Ovary (tissue), 9 donors: ENCODE results near the gene COL18A1. TPM values are rescaled to one million over a fixed set of nuclear protein-coding genes. Genes with fewer than 3 reads are reported as not detected.

Source experiments
- DNase-seq, 5 donors: peaks; one replicate each; pipeline ENCODE4 v3.0.0-alpha.2; 2019 to 2020
- H3K27ac ChIP-seq, 2 donors: fragments of 200-600 bp; one replicate each; pipeline versions ENCODE4 v1.5.1 to v1.8.0; 2019 to 2022
- H3K27me3 ChIP-seq: fragments of 200-600 bp; one replicate; pipeline ENCODE4 v1.8.0; 2022
- H3K36me3 ChIP-seq: fragments of 200-600 bp; sonication (generic); one replicate; pipeline ENCODE4 v1.5.1; 2019
- H3K4me1 ChIP-seq: one replicate; pipeline ENCODE4 v1.8.1; 2013; ENCODE audit warnings: mild to moderate bottlenecking, moderate library complexity; ENCODE audit not compliant: insufficient read depth
- H3K4me3 ChIP-seq: fragments of 200-600 bp; sonication (generic); one replicate; pipeline ENCODE4 v1.5.1; 2017
- H3K9me3 ChIP-seq, 2 donors: fragments of 200-600 bp in 1 of 2; sonication (generic) in 1 of 2; one replicate each; pipeline versions ENCODE4 v1.5.1 to v1.8.1; 2013 to 2019; ENCODE audit warnings: mild to moderate bottlenecking in 1 of 2, moderate library complexity in 1 of 2
- EP300 ChIP-seq: sonication (generic); formaldehyde crosslinking; IDR thresholded peaks from one replicate; pipeline ENCODE4 v1.6.1; 2017; ENCODE audit warnings: antibody characterized with exemption
- POLR2A ChIP-seq: fragments of 450-650 bp; IDR thresholded peaks from one replicate; pipeline ENCODE4 v1.6.1; 2017; ENCODE audit warnings: antibody characterized with exemption, mild to moderate bottlenecking, moderate library complexity
- WGBS, 3 donors: extraction: QIAGEN DNeasy Blood & Tissue Kit in 1 of 3; methylation state at CpG; one replicate each; pipeline versions ENCODE4 v1.1.5 to v1.1.7; 2013 to 2017; 5-methylcytosine and 5-hydroxymethylcytosine counted together
- intact Hi-C, 4 donors: fragments of 100-400 bp; cut with DNase I; formaldehyde crosslinking; loops; one replicate each; pipeline versions ENCODE4 v1.11.0 to v1.15.1; 2022 to 2023
- polyA plus RNA-seq, 2 donors: library from polyadenylated mRNA; stranded (reverse); fragments of 200-250 nt in 1 of 2; fragments of 350-450 nt in 1 of 2; fragmentation: Illumina TruSeq in 1 of 2; extraction: RNeasy Lipid Tissue Mini Kit (QIAGEN cat#74804) in 1 of 2; gene quantifications; one replicate each; pipeline ENCODE4 v1.2.3, GENCODE V29; 2013 to 2014
- total RNA-seq, 7 donors: library from RNA; depleted of rRNA in 2 of 7; stranded (reverse); fragments of >200 nt in 2 of 7; fragmentation: NEBNext Ultra II Directional in 3 of 7; extraction: Animal tissue kit (Norgen Biotek cat#: 25700) in 3 of 7; gene quantifications; one replicate each; pipeline versions ENCODE4 v1.1.0 to v1.2.4, GENCODE V29; 2016 to 2023
- TF ChIP-seq, protein P1 (sequence below), 3 donors: fragments of 450-650 bp in 2 of 3; fragments of 200-600 bp in 1 of 3; IDR thresholded peaks; one replicate each; pipeline versions ENCODE4 v1.5.1 to v1.8.0; 2016 to 2022; ENCODE audit warnings: antibody characterized with exemption in 3 of 3, mild to moderate bottlenecking in 1 of 3
- donor health status: DM: no; HTN: no; CAD: no; lungs with moderate emphysema.
- donor health status: DM: no; HTN: no; CAD: no.
- donor health status: Bipolar disorder and iron deficiency.
- donor health status: DM: yes; HTN: yes; CAD: no.
- donor health status: DM: no; HTN: no; CAD: no.
- donor health status: DM: yes; HTN: yes; CAD: no.

COL18A1 gene
- total and polyA plus RNA-seq, 9 donors, result 11.1 to 353 (median 268) TPM

DNA sequence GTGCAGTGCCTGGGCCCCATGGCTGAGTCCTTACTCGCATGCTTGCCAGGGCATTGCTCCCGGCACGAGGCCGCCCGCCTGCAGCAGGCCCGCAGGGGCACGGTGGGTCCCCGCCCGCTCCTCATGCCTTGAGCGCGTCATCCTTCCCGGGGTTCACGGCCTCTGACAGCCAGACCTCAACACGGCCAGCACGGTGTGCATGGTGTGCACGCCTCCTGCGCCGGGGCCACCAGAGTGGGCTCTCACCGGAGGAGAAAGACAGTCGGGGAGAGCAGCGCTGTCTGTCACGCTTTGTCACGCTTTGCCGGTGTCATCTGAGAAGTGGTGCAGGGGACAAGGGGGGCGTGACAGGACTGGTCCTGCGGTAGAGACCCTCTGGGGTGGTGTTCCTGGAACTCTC, 11.9 kb upstream of the COL18A1 start:
- Histone ChIP-seq H3K27me3 (no peaks in the 10 kb centered on the region), H3K4me1 (peaks cover 4% of the 10 kb centered on the region), H3K27ac (no peak overlapping the region), H3K4me3 (no peak overlapping the region), H3K9me3 (no peaks in the 10 kb centered on the region), H3K36me3 (no peaks in the 10 kb centered on the region)
- 94 to 96% (median 96%) methylated on average over 25 to 26 of the region's 26 CpGs for WGBS, 3 donors
- no peak for TF ChIP-seq EP300
- peak; percentile 12 to 34 (median 20) for DNase-seq
- intact Hi-C loops, result no loop called here

DNA sequence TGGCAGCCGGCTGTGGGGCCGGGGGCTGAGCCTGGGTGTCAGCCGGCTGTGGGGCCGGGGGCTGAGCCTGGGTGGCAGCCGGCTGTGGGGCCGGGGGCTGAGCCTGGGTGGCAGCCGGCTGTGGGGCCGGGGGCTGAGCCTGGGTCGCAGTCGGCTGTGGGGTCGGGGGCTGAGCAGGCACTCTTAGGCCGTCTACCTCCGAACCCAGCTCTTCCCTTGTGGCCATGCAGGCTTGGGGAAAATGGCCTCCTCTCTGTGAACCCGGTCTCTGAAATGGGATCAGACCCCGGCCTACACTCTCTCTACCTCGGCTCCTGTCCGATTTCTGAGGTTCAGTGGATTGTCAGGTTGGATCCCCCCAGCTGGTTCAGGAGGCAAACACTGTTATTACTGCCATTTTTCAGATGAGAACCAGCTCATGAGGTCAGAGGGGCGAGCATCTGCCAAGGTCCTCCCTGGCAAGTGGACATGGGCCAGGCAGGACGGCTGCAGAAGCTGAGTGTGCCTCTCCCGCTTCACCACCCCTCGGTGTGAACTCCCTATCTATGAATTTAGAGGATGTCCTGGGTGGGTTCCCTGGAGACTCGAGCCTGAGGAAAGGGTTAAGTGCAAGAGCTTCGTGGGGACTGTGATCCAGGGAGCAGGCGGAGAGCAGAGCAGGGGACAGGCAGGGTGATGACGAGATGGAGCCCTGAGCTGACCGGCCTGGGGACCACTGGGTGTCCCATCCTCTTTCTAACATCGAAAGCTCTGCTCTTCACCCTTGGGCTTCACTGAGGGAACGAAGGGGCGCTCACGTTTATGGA, 10.9 kb upstream of the COL18A1 start:
- DNase-seq, result peak in 4 of 5 donors; percentile 7 to 20 (median 15)
- H3K9me3 ChIP-seq, result no peaks in the 10 kb centered on the region
- TF ChIP-seq EP300 (no peak), POLR2A (no peak)
- TF ChIP-seq, protein P1, sequence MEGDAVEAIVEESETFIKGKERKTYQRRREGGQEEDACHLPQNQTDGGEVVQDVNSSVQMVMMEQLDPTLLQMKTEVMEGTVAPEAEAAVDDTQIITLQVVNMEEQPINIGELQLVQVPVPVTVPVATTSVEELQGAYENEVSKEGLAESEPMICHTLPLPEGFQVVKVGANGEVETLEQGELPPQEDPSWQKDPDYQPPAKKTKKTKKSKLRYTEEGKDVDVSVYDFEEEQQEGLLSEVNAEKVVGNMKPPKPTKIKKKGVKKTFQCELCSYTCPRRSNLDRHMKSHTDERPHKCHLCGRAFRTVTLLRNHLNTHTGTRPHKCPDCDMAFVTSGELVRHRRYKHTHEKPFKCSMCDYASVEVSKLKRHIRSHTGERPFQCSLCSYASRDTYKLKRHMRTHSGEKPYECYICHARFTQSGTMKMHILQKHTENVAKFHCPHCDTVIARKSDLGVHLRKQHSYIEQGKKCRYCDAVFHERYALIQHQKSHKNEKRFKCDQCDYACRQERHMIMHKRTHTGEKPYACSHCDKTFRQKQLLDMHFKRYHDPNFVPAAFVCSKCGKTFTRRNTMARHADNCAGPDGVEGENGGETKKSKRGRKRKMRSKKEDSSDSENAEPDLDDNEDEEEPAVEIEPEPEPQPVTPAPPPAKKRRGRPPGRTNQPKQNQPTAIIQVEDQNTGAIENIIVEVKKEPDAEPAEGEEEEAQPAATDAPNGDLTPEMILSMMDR (IDR thresholded peaks at IDR 0.05), result no peak
- no peak overlapping the region for H3K4me3 ChIP-seq
- H3K27ac ChIP-seq, result no peak overlapping the region
- H3K4me1 ChIP-seq, result no peaks in the 10 kb centered on the region
- H3K27me3 ChIP-seq, result no peaks in the 10 kb centered on the region
- WGBS, 3 donors, result 87 to 90% (median 90%) methylated on average over 23 to 30 of the region's 30 CpGs
- intact Hi-C loops, result no loop called here
- H3K36me3 ChIP-seq, result no peaks in the 10 kb centered on the region

DNA sequence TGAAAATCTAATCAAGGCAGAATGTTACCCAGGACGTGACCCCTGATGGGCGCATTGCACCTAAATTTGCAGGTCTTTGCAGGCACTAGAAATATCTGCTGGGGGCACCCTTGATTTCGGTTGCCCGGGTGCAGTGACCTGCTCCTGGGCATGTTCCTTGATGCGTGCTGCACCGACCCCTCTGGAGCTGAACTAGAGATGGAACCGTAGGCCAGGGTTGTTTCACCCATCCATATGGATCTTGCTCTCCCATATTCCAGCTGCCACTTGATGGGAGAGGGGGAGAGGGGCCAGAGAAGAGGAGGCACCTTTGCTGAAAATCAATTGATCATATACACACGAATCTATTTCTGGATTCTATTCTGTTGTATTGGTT, 8.4 kb upstream of the COL18A1 start:
- H3K27me3 ChIP-seq, result no peaks in the 10 kb centered on the region
- H3K4me3 ChIP-seq, result no peak overlapping the region
- no peaks in the 10 kb centered on the region for H3K9me3 ChIP-seq
- DNase-seq, result peak in 3 of 5 donors; percentile 12 to 25 (median 13)
- intact Hi-C loops, result no loop called here
- TF ChIP-seq, protein P1 (IDR thresholded peaks at IDR 0.05), result no peak
- TF ChIP-seq POLR2A (no peak), EP300 (no peak)
- H3K36me3 ChIP-seq, result no peaks in the 10 kb centered on the region
- H3K4me1 ChIP-seq, result no peaks in the 10 kb centered on the region
- H3K27ac ChIP-seq, result no peak overlapping the region
- WGBS, 3 donors, result 78 to 90% (median 80%) methylated on average over 8 of the region's 8 CpGs

DNA sequence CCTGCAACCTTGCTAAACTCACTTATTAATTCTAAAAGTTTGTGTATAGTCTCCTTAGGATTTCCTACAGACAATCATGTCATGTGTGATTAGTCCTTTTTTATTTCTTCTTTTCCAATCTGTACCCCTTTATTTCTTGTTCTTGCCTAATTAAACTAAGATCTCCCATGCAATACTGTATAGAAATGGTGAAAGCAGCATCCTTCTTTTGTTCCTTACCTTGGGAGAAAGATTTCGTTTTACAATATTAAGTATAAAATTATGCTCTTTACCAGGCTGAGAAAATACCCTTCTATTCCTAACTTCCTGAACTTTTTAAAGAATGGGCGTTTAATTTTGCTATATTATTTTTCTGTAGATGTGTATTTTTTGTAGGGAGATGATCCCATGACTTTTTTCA, 7.6 kb upstream of the COL18A1 start:
- TF ChIP-seq, protein P1 (IDR thresholded peaks at IDR 0.05), result no peak
- no peak for TF ChIP-seq EP300
- no peak for TF ChIP-seq POLR2A
- no peaks in the 10 kb centered on the region for H3K27me3 ChIP-seq
- no peak for DNase-seq
- intact Hi-C loops, result no loop called here
- no peaks in the 10 kb centered on the region for H3K4me1 ChIP-seq
- no peaks in the 10 kb centered on the region for H3K9me3 ChIP-seq
- H3K27ac ChIP-seq, result no peak overlapping the region
- WGBS, 3 donors, result 85 to 91% (median 86%) methylated on average over 2 of the region's 2 CpGs
- no peaks in the 10 kb centered on the region for H3K36me3 ChIP-seq
- no peak overlapping the region for H3K4me3 ChIP-seq

DNA sequence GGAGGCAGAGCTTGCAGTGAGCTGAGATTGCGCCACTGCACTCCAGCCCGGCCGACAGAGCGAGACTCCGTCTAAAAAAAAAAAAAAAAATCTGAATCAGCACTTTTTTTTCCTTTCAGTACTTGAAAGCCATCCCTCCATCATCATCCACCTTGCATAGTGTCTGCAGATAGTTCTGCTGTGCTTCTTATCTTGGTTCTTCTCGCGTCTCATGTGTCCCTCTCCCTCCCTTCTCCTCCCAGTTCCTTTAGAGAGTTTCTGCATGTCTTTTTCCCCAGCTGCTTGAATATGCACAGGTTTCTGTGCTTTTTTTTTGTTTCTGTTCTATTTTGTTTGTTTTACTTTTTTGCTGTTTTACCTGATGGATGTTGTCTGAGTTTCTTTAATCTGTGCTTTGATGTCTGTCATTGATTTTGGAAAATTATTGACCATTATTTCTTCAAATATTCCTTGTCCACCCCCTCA, 3.9 kb upstream of the COL18A1 start:
- Histone ChIP-seq H3K4me3 (no peak overlapping the region), H3K9me3 (no peaks in the 10 kb centered on the region), H3K4me1 (peaks cover 2% of the 10 kb centered on the region), H3K27ac (no peak overlapping the region), H3K27me3 (no peaks in the 10 kb centered on the region), H3K36me3 (no peaks in the 10 kb centered on the region)
- no peak for TF ChIP-seq POLR2A
- TF ChIP-seq, protein P1 (IDR thresholded peaks at IDR 0.05), result no peak
- no peak for TF ChIP-seq EP300
- intact Hi-C loops, result loop anchor here in 1 of 4 donors (10.0 kb wide), 1 partner anchor 106 kb away; no protein-coding TSS in a partner anchor
- 76 to 85% (median 81%) methylated on average over 7 of the region's 7 CpGs for WGBS, 3 donors
- DNase-seq, result peak in 1 of 5 donors; percentile 7
